Common myeloid progenitor, CD34-positive (primary cell): Measurements from ENCODE around the gene RAB3B.

Experiments
- CTCF ChIA-PET: fragments of 350-600 bp; sonication (Branson Sonifier 250); formaldehyde crosslinking; loops from one replicate; lab custom pipeline; 2021; ENCODE audit warnings: antibody characterized with exemption; lab: Charles Lee
- POLR2A ChIA-PET: fragments of 350-600 bp; sonication (Branson Sonifier 250); formaldehyde crosslinking; loops from one replicate; lab custom pipeline; 2021; ENCODE audit warnings: antibody characterized with exemption; lab: Charles Lee
- DNase-seq, 3 donors: peaks; one replicate each; pipeline versions ENCODE4 v3.0.0 to v3.0.0-alpha.2; 2013
- H3K27ac ChIP-seq, 2 experiments: 1 replicate in 1 of 2; 2 replicates in 1 of 2; pipeline ENCODE4 v1.7.0; 2013; ENCODE audit warnings: inconsistent platforms in 2 of 2, low read length in 2 of 2, mild to moderate bottlenecking in 2 of 2, low read depth in 1 of 2, moderate library complexity in 1 of 2; ENCODE audit not compliant: severe bottlenecking in 2 of 2, insufficient read depth in 1 of 2, poor library complexity in 1 of 2
- H3K27me3 ChIP-seq, 5 experiments: replicated peaks in 2 of 5; 1 replicate in 3 of 5; 2 replicates in 2 of 5; pipeline versions ENCODE4 v1.6.1 to v1.7.0; 2013; ENCODE audit warnings: low read length in 4 of 5, mild to moderate bottlenecking in 2 of 5, moderate library complexity in 2 of 5, inconsistent platforms in 1 of 5; ENCODE audit not compliant: insufficient read depth in 5 of 5, control insufficient read depth in 4 of 5
- H3K36me3 ChIP-seq, 4 experiments: 1 replicate in 2 of 4; 2 replicates in 2 of 4; pipeline versions ENCODE4 v1.6.1 to v1.7.0; 2013; ENCODE audit warnings: low read length in 3 of 4, control low read depth in 1 of 4, mild to moderate bottlenecking in 1 of 4; ENCODE audit not compliant: control insufficient read depth in 4 of 4, insufficient read depth in 4 of 4
- H3K4me1 ChIP-seq, 4 experiments: 1 replicate in 3 of 4; 2 replicates in 1 of 4; pipeline versions ENCODE4 v1.6.1 to v1.7.1; 2013; ENCODE audit warnings: low read length in 3 of 4, mild to moderate bottlenecking in 3 of 4, control low read depth in 1 of 4, inconsistent platforms in 1 of 4, moderate library complexity in 1 of 4; ENCODE audit not compliant: control insufficient read depth in 4 of 4, insufficient read depth in 4 of 4; ENCODE audit errors: control extremely low read depth in 1 of 4
- H3K4me3 ChIP-seq, 7 experiments: 1 replicate in 4 of 7; 2 replicates in 3 of 7; pipeline versions ENCODE4 v1.5.1 to v1.7.0; 2013; ENCODE audit warnings: mild to moderate bottlenecking in 7 of 7, low read length in 6 of 7, moderate library complexity in 6 of 7, inconsistent platforms in 2 of 7, low read depth in 2 of 7, control low read depth in 1 of 7; ENCODE audit not compliant: insufficient read depth in 4 of 7, control insufficient read depth in 1 of 7; ENCODE audit errors: extremely low read depth in 1 of 7
- H3K9me3 ChIP-seq, 5 experiments: 1 replicate in 4 of 5; 2 replicates in 1 of 5; pipeline versions ENCODE4 v1.6.1 to v1.7.1; 2013; ENCODE audit warnings: low read length in 4 of 5, mild to moderate bottlenecking in 2 of 5, inconsistent platforms in 1 of 5, low read depth in 1 of 5, moderate library complexity in 1 of 5; ENCODE audit not compliant: control insufficient read depth in 4 of 5, insufficient read depth in 2 of 5; ENCODE audit errors: control extremely low read depth in 1 of 5
- WGBS: methylation state at CpG from one replicate; pipeline ENCODE4 v1.1.5; 2013; ENCODE audit not compliant: insufficient coverage; 5-methylcytosine and 5-hydroxymethylcytosine counted together

Gene RAB3B

DNA sequence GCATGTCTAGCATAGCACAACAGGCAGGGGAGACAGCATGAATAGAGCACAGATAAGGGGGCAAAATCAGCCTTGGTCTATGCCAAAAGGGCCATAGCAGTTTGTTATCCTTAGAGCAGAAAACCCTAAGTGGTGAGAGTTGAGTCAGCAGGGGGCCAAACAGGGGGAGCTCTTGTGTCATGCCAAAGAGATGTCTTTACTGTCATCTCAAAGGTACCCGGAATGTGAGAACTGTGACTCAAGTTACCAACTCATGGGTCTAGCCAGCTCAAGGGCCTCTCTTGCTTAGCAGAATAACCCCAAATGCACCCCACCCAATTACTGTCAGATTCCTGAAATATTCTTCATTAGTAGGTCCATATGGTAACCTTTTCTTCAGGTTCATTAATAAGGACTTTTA is 66.0 kb downstream of the RAB3B start:
- Histone ChIP-seq H3K27ac (no peak overlapping the region), H3K4me1 (no peaks in the 10 kb centered on the region), H3K36me3 (no peaks in the 10 kb centered on the region), H3K9me3 (no peaks in the 10 kb centered on the region), H3K27me3 (peaks cover 0 to 10% (median 6%) of the 10 kb centered on the region in 5 experiments), H3K4me3 (no peak overlapping the region)
- POLR2A ChIA-PET, result no interaction called here
- DNase-seq, result no peak
- CTCF ChIA-PET, result interaction anchor here (2.0 to 2.4 kb wide), 2 partner anchors 10 to 22 kb away, joined by 5 to 7 read pairs; no protein-coding TSS in a partner anchor
- WGBS, result 100% methylated on average over 1 of the region's 1 CpG

DNA sequence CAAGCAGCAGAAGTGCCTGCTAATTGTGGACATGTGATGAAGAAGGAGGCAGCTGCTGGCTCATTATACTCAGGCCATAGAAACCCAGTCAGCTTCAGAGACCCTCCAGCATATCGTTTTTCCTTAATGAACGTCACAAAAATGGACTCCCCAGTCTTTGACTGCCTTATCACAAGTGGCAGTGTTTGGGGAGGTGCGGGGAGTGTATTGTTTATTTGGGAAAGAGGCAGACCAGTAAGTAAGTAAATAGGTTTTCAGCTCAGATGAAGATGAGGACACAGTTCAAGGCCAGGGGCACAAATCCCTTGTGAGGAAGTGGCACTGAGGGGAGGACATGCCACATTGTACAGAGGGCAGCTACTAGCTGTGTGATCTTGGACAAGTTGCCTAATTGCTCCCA is 68.5 kb downstream of the RAB3B start:
- peaks cover 0 to 8% (median 4%) of the 10 kb centered on the region in 5 experiments for H3K27me3 ChIP-seq
- no peak overlapping the region for H3K4me3 ChIP-seq
- H3K36me3 ChIP-seq, result no peaks in the 10 kb centered on the region
- no peaks in the 10 kb centered on the region for H3K4me1 ChIP-seq
- CTCF ChIA-PET, result no interaction called here
- no peak overlapping the region for H3K27ac ChIP-seq
- no peak for DNase-seq
- WGBS, result no CpG with 5 or more reads among the region's 3 CpGs
- POLR2A ChIA-PET, result interaction anchor here (0.6 kb wide), 1 partner anchor 767 kb away, joined by 3 read pairs; no protein-coding TSS in a partner anchor
- H3K9me3 ChIP-seq, result no peaks in the 10 kb centered on the region

DNA sequence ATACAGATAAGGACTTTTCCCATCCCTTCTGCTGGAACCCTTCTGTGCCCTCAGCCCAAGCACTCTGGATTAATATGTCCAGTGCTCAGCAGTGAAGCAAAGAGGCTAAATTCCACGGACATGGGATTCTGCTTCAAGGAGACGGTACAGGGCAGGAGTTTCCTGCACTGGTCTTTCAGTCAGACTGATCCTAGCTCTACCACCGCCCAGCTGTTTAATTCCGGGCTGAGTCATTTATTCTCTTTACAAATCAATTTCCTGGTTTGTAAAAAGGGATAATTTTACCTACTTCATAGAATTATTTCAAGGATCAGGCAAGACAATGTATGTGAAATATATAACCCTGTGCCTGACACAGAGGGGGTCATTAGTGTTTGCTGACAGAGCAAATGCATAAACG is 70.4 kb downstream of the RAB3B start:
- no peak for DNase-seq
- CTCF ChIA-PET, result no interaction called here
- WGBS, result 100% methylated on average over 2 of the region's 5 CpGs
- POLR2A ChIA-PET, result no interaction called here
- Histone ChIP-seq H3K36me3 (no peaks in the 10 kb centered on the region), H3K4me1 (no peaks in the 10 kb centered on the region), H3K27ac (no peak overlapping the region), H3K9me3 (no peaks in the 10 kb centered on the region), H3K27me3 (peaks cover 0 to 13% (median 7%) of the 10 kb centered on the region in 5 experiments), H3K4me3 (no peak overlapping the region)

DNA sequence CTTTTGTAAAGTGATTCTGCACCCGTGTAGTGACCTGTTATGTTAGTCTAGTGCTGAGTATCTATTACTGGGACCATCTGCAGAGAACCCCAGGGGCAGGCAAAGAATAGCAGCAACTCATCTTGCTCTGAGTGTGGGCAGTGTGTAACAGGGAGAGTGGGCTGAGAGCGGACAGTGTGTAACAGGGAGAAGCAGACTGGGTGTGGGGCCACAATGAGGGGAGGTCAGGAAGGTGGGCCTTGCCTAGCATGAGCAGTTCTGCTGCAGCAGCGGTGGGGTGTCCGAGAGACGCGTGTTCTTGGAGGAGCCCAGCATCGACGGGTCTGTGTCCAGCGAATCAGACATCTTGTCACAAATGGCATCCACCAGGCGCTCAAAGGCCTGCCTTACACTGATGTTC is 70.8 kb downstream of the RAB3B start:
- no peaks in the 10 kb centered on the region for H3K9me3 ChIP-seq
- H3K36me3 ChIP-seq, result no peaks in the 10 kb centered on the region
- H3K27me3 ChIP-seq, result peaks cover 0 to 13% (median 7%) of the 10 kb centered on the region in 5 experiments
- H3K4me1 ChIP-seq, result no peaks in the 10 kb centered on the region
- H3K27ac ChIP-seq, result no peak overlapping the region
- ChIA-PET CTCF (no interaction called here), POLR2A (no interaction called here)
- WGBS, result 100% methylated on average over 6 of the region's 10 CpGs
- no peak for DNase-seq
- no peak overlapping the region for H3K4me3 ChIP-seq

DNA sequence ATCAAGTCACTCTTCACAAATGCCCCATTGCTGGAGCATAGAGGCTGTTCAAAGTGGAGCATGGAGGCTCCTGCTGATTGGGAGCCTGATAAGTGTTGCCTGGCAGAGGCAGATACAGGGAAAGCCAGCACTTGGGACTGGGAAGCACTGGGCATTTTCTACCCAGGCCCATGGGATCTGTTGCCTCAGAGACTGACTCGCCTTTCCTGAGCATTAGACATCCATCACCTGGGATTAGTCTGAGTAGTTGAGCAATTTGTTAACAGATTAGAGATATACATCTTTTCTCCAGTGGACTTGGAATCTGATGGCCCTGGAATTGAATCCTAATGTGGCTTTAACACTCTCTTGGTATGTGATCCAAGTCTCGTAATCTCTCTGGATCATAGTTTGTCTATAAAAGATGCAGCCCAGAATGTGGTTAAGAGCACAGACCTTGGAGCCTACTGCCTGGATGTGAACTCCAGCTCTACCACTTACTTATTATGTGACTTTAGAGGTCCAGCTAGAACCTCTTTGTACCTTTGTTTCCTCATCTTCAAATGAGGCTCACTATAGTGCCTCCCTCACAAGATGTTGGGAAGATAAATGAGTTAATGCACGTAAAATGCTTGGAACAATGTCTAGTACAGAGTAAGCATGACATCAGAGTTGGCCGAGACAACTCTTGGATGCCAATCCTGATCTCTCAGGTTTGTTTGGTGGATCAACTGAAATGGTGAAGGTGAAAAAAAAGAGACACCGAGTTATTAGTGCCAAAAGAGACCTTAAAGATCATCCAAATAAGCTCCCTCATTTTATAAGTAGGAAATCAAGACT is 73.7 kb downstream of the RAB3B start:
- no peak overlapping the region for H3K27ac ChIP-seq
- ChIA-PET CTCF (interaction anchor here (1.0 kb wide), 2 partner anchors 9 to 26 kb away, joined by 3 read pairs; no protein-coding TSS in a partner anchor), POLR2A (no interaction called here)
- H3K4me1 ChIP-seq, result no peaks in the 10 kb centered on the region
- H3K27me3 ChIP-seq, result peaks cover 0 to 12% (median 7%) of the 10 kb centered on the region in 5 experiments
- no peaks in the 10 kb centered on the region for H3K9me3 ChIP-seq
- H3K4me3 ChIP-seq, result no peak overlapping the region
- no peak for DNase-seq
- no peaks in the 10 kb centered on the region for H3K36me3 ChIP-seq
- WGBS, result 95% methylated on average over 4 of the region's 5 CpGs

DNA sequence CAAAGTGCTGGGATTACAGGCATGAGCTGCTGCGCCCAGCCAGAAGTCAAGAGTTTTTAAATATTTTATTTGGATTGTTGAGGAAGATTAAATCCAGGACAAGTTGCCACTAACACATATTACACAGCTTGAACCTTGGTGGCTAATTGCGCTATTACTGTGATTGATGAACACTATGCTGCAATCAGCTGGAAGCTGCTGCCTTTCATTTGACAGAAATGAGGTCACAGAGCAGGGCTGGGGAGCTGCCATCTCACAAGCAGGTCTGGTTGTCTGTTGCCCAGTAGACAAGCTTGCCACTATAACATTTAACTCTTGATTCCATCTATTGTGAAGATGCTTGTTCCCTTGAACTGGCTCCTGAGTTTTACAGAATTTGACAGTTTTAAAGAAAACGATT is 74.5 kb downstream of the RAB3B start:
- POLR2A ChIA-PET, result no interaction called here
- no peaks in the 10 kb centered on the region for H3K9me3 ChIP-seq
- CTCF ChIA-PET, result no interaction called here
- peaks cover 0 to 12% (median 8%) of the 10 kb centered on the region in 5 experiments for H3K27me3 ChIP-seq
- 100% methylated on average over 2 of the region's 3 CpGs for WGBS
- no peak overlapping the region for H3K4me3 ChIP-seq
- no peaks in the 10 kb centered on the region for H3K36me3 ChIP-seq
- no peak overlapping the region for H3K27ac ChIP-seq
- DNase-seq, result no peak
- H3K4me1 ChIP-seq, result no peaks in the 10 kb centered on the region

DNA sequence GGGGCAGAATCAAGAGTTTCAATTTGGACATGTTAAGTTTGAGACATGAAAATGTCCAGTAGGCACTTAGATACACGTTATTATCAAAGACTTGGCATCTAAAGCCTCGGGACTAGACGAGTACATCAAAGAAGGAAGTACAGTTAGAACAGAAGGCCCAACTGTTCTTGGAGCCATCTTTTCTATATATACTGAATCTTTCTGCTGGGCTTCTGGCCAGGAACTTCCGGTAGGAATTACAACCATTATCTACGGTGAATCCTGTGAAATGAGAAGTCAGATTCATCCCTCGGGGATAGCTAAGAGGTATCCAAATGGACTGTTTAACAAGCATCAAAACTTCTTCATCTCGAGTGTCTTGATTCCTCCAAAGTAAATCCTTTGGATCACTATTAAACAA is 77.6 kb downstream of the RAB3B start:
- POLR2A ChIA-PET, result interaction anchor here (0.6 kb wide), 1 partner anchor 79 kb away, joined by 3 read pairs; no protein-coding TSS in a partner anchor
- no peaks in the 10 kb centered on the region for H3K9me3 ChIP-seq
- WGBS, result 100% methylated on average over 7 of the region's 7 CpGs
- peaks cover 0 to 12% (median 6%) of the 10 kb centered on the region in 5 experiments for H3K27me3 ChIP-seq
- H3K36me3 ChIP-seq, result no peaks in the 10 kb centered on the region
- H3K4me3 ChIP-seq, result no peak overlapping the region
- DNase-seq, result no peak
- H3K4me1 ChIP-seq, result no peaks in the 10 kb centered on the region
- CTCF ChIA-PET, result interaction anchor here (1.0 to 2.0 kb wide), 2 partner anchors 10 to 16 kb away, joined by 3 to 11 read pairs; no protein-coding TSS in a partner anchor
- no peak overlapping the region for H3K27ac ChIP-seq
